ENCODE measurements around the gene MTRR.

GRCh38 chr5:7822449-7822848 is 46.5 kb upstream of the MTRR start:
- TF ChIP-seq ZFP30 (CRISPR knock-in tag; IDR thresholded peaks at IDR 0.05) (no peak), ARNTL (CRISPR knock-in tag; IDR thresholded peaks at IDR 0.05; ENCODE audit: borderline replicate concordance, low read depth) (no peak), ESRRG (CRISPR knock-in tag; IDR thresholded peaks at IDR 0.05) (no peak)

Data from SK-N-SH treated with all-trans-retinoic acid at 6 μM for 48 hours (cell line).